IPS-18c (cell line): ENCODE results near the gene NPTN.
A peak's percentile ranks its signal among the peaks of the same experiment; 100 is the strongest.

Experiments
- H3K4me3 ChIP-seq: 2 replicates; pipeline ENCODE4 v1.7.0; 2013; ENCODE audit warnings: low read depth, mild to moderate bottlenecking, low read length, moderate library complexity; ENCODE audit not compliant: insufficient read depth
- H3K9me3 ChIP-seq: one replicate; pipeline ENCODE4 v1.6.1; 2013; ENCODE audit warnings: mild to moderate bottlenecking, low read length, moderate library complexity; ENCODE audit not compliant: control insufficient read depth, insufficient read depth

Gene NPTN

DNA sequence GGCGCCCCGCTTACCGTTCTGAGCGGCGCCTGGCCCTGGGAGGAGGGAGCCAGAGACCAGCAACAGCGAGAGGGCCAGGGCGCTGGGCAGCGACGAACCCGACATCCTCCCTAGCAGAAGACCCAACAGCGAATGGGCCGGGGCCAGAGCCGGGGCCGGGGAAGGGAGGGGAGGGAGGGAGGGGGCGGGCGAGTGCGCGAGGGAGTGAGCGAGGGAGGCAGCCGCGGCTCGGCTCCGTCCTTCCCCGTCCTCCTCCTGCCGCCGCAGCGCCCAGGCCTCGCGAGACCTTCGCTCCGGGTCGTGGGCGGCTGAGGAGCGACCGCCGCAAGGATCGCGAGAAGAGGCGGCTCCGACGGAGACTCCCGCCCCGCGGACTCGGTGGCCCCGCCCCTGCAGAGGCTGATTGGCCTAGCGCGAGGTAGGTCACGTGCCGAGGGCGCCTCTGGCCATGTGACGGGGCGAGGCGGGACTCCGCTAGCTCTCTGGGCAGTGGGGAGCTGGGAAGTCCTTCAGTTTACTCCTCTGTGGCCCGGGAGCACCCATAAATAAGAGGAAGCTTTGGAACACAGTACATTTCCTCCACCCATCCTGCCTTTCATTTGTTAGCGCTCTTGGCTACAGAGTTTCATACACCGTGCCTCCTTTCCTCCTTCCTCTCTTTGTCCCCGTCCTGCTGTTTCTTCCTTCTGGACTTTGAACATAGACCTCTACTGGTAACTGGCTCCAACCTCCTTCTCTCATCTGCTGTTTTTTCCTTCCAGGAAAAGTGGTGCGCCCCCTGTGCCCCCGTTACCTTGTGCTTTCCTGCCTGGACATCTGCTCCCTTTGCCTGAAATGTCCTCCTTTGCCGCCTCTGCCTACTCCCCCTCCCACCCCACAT is at the start of gene NPTN:
Gene NPTN, minus strand, starts transcription at position 279 of the 880 bp plus-strand sequence. Its CDS starts 174 bp downstream, at position 105.
- H3K4me3 ChIP-seq = peak within 1 kb of the TSS; percentile 79

GRCh38 chr15:73682600-73683090 is 49.5 kb upstream of the NPTN start:
- H3K4me3 ChIP-seq = no peak overlapping the region
- no peaks in the 10 kb centered on the region for H3K9me3 ChIP-seq

More for the DNA sequence above, at the start of gene NPTN:
- H3K9me3 ChIP-seq = no peaks in the 10 kb centered on the region

DNA sequence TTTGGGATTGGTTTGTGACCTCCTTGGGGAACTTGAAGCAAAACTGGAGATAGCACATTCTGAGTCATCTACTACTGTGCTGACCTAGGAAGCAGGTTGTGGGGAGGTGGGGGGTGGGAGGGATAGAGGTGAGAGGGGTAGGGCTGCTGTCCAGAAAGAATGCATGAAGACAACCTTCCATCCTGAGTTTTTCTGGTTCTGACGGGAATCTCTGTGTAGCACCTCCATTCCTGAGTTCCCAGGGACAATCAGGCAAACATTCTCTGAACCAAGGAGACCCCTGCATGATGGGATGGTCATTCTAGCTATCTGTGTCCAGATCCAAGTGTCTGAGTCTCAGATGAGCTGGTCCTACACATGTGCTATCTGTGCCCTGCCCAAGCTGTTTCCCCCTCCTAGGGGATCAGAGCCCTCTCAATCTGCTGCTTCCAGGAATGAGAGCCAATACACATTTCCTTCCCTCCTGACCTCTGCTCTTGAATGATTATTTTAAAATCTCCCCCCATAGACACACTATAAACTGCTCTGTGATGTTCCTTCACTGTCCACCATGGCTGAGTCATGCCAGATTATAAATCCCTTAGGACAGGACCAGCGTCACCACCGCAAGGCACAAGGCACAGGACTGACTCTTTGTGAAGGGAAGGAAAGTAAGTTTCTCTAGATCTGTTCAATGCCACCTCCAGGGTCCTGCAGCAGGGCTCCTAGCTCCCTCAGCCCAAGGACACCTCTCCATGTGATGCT is 48.8 kb upstream of the NPTN start:
- Histone ChIP-seq H3K4me3 (no peak overlapping the region), H3K9me3 (no peaks in the 10 kb centered on the region)

- no peaks in the 10 kb centered on the region for H3K9me3 ChIP-seq
Measured at GRCh38 chr15:73681063-73681462, 47.9 kb upstream of the NPTN start.

GRCh38 chr15:73680549-73680948 is 47.4 kb upstream of the NPTN start:
- H3K9me3 ChIP-seq = no peaks in the 10 kb centered on the region
- H3K4me3 ChIP-seq = no peak overlapping the region

More at GRCh38 chr15:73681063-73681462, 47.9 kb upstream of the NPTN start:
- no peak overlapping the region for H3K4me3 ChIP-seq

DNA sequence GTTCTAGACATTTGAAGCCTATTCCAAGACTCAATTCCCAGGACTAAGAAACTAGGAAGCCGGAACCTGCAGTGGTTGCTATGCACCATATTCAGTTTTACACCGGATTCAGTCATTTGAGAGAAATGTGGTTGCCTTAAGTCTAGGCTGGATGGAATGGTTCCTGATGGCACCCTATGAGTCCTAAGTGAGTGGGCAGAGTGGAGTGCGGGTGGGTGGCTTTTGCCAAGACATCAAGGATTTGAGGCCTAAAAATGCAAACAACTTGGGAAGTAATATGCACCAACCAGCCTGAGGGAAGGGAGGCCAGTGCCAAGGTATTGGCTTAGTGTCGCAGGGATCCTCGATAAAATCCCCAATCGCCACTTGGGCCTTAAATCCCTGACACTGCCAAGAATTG is 46.8 kb upstream of the NPTN start:
- no peaks in the 10 kb centered on the region for H3K9me3 ChIP-seq
- no peak overlapping the region for H3K4me3 ChIP-seq

GRCh38 chr15:73679180-73679579 is 46.0 kb upstream of the NPTN start:
- Histone ChIP-seq H3K4me3 (no peak overlapping the region), H3K9me3 (no peaks in the 10 kb centered on the region)

DNA sequence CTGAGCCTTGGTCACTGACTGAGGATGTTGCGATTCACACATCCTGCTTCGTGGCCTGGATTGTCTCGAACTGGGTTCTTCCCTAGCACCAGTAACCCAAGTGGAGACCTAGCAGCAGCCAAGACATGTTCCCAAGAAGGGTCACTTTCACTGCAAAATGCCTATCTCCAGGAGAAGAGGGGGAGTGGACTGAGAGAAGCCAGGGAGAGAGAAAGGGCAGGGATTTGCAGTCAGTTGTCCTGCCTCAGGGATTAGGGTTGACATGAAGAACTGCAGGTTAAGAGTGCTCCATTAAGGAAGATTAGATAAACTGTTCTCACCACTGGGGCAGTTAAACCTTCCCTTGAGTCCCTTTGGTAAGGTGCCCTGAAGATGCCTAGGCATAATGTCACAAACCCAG is 45.3 kb upstream of the NPTN start:
- Histone ChIP-seq H3K4me3 (no peak overlapping the region), H3K9me3 (no peaks in the 10 kb centered on the region)

GRCh38 chr15:73677733-73678132 is 44.5 kb upstream of the NPTN start:
- Histone ChIP-seq H3K4me3 (no peak overlapping the region), H3K9me3 (no peaks in the 10 kb centered on the region)

DNA sequence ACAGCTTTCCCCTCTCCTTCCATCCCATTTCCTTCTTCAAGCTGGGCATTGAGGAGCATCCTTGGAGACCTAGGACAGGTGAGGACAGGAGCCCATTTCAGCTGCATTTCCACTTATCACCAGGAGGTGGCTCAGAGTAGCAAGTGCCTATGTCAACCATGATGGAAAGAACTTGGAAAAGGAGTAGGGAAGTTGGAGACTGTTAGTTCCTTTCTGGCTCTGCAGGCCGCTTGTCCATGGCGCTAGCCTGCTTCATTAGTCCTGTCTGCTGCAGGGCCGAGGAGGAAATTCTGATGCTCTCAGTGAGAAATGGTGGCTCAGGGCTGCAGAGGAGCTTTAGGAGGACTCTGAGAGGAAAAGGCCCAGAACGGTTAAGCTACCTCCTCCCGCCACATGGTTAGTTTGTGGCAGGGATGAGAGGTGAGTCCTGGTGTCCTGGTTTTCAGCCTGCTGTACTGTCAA is 44.0 kb upstream of the NPTN start:
- H3K4me3 ChIP-seq = no peak overlapping the region
- H3K9me3 ChIP-seq = no peaks in the 10 kb centered on the region

- H3K9me3 ChIP-seq = no peaks in the 10 kb centered on the region
Measured at GRCh38 chr15:73674587-73674986, 41.4 kb upstream of the NPTN start.

GRCh38 chr15:73660455-73660854 is 27.3 kb upstream of the NPTN start:
- Histone ChIP-seq H3K9me3 (no peaks in the 10 kb centered on the region), H3K4me3 (no peak overlapping the region)

More at GRCh38 chr15:73674587-73674986, 41.4 kb upstream of the NPTN start:
- no peak overlapping the region for H3K4me3 ChIP-seq

GRCh38 chr15:73658645-73659044 is 25.5 kb upstream of the NPTN start:
- no peak overlapping the region for H3K4me3 ChIP-seq
- H3K9me3 ChIP-seq = no peaks in the 10 kb centered on the region

GRCh38 chr15:73655724-73656123 is 22.5 kb upstream of the NPTN start:
- H3K4me3 ChIP-seq = no peak overlapping the region

GRCh38 chr15:73654659-73655058 is 21.5 kb upstream of the NPTN start:
- no peaks in the 10 kb centered on the region for H3K9me3 ChIP-seq

More at GRCh38 chr15:73655724-73656123, 22.5 kb upstream of the NPTN start:
- H3K9me3 ChIP-seq = no peaks in the 10 kb centered on the region

GRCh38 chr15:73650416-73651126 is 17.4 kb upstream of the NPTN start:
- no peak overlapping the region for H3K4me3 ChIP-seq
- no peaks in the 10 kb centered on the region for H3K9me3 ChIP-seq

More at GRCh38 chr15:73654659-73655058, 21.5 kb upstream of the NPTN start:
- no peak overlapping the region for H3K4me3 ChIP-seq

DNA sequence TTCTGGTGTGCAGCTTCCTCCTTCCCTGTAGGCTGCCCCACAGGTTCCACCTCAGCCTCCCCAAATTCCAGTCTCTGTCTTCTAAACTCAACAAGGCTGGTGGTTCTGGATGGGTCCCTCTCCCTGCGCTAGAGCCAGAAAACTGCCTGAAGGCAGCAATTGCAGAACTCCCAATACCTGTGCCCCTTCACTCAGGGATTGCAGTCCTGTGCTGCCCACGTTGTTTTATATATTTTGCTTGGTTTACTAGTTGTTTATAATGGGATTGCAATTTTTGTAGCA is 14.8 kb upstream of the NPTN start:
- no peak overlapping the region for H3K4me3 ChIP-seq
- H3K9me3 ChIP-seq = no peaks in the 10 kb centered on the region
